GM19395 (cell line): Measurements from ENCODE around the gene OR5H6.
"Not testable (repeated sequence)": the region's sequence is repeated elsewhere in the genome, so short reads cannot be mapped to it uniquely, and the experiment has no call there.

Experiments used
- ATAC-seq: cut with Tn5 transposase; IDR thresholded peaks from one replicate; pipeline ENCODE4 v1.9.1; 2021; ENCODE audit warnings: mild to moderate bottlenecking, moderate library complexity; ENCODE audit not compliant: unreplicated experiment

Gene OR5H6

DNA sequence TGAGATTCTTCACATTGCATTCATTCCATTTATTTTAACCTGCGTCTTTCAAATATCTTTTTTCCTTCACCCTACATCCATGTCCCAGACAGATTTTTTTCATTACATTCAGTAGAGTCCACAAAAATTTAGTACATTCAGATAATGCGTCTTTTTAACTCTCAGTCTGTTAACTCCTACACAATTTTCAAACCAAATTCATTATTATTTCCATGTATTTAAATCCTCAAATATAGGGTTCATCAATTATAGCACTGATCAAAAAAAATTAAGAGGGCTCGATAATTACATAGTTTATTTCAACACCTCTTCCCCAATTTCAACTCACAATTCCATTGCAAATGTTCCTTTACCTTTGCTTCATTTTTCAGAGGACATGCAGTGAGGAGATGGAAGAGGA lies at the start of gene OR5H6:
Gene OR5H6 (plus strand): TSS at position 301 of the 400 bp plus-strand sequence. CDS start 89 bp downstream, at position 390.
- no peak for ATAC-seq

DNA sequence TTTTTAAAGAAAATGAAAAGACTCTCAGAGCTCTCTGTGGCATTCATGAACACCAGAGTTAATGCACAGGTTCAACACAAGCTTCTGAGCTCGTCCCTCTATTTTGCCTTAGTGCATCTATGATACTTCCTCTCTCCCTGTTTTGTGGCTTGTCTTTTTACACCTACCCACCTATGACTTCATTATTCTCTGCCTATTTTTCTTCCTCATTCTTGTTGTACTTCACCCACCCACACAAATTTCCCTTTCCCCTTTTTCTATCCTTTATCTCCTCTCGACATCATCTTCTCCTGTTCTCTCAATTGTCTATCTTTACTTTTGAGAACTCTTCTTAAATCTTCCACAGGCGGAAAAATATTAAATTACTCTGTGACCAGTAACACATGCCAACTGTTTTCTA lies 49.0 kb upstream of the OR5H6 start:
- ATAC-seq = no peak

DNA sequence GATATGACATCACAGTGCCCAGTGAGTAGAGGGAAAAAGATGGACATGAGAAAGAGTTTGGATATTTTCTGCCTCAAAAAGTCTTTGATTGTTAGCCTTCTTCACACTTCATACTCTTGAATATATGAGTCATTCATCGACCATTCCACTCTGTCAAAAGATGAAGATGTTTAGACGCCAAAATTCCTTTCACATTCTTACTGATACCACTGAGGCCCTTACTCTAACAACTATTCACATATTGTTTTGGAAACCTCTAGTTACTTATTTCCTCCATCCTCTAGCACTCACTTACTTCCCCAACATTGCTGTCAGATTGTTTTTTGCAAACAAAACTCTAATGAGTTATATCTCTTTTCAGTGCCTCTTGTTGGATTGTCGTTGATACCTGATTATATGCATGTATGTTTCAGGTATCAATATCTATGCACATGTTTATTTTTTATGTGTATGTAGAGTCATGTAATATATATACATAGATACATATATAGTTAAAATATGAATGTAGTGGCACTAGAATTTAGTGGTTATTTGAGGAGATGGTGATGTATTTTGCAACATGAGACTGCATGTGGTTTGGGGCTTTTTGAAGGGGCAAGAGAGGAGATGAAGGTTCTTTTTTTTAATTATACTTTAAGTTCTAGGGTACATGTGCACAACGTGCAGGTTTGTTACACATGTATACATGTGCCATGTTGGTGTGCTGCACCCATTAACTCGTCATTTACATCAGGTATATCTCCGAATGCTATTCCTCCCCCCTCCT lies 40.0 kb upstream of the OR5H6 start:
- ATAC-seq = no peak

DNA sequence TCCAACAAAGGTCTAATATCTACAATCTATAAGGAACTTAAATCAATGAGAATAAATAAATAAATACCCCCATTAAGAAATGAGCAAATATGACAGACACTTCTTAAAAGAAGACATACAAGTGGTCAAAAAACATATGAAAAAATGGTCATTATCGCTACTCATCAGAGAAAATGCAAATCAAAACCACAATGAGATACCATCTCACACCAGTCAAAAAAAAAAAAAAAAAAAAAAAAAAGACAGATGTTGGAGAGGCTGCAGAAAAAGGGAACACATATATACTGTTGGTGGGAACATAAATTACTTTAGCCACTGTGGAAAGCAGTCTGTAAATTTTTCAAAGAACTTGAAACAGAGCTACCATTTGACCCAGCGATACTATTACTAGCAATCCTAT lies 31.6 kb upstream of the OR5H6 start:
- no peak for ATAC-seq

DNA sequence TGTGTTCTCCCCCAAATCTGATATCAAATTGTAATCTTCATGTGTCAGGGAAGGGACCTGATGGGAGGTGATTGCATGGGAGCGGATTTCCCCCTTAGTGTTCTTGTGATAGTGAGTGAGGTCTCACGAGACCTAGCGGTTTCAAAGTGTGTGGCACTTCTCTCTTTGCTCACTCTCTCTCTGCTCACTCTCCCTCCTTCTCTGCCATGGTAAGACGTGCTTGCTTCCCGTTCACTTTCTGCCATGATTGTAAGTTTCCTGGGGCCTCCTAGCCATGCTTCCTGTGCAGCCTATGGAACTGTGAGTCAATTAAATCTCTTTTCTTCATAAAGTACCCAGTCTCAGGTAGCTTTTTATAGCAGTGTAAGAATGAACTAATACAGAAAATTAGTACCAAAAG lies 30.6 kb upstream of the OR5H6 start:
- no peak for ATAC-seq

DNA sequence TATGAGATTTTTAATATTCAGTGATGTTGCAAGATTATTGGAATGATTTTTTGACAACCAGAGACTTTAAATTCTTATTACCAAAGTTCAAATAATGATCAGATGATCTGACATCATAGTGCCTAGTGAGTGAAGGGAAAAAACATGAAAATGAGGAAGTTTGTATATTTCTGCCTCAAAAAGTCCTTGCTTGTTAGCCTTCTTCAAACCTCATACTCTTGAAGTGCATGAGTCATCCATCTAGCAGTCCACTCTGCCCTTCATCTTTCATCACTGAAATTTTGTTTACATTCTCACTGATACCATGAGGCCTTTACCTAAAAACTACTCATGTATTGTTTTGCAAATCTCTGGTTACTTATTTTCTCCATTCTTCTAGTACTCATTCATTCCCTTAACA lies 23.9 kb upstream of the OR5H6 start:
- no peak for ATAC-seq

DNA sequence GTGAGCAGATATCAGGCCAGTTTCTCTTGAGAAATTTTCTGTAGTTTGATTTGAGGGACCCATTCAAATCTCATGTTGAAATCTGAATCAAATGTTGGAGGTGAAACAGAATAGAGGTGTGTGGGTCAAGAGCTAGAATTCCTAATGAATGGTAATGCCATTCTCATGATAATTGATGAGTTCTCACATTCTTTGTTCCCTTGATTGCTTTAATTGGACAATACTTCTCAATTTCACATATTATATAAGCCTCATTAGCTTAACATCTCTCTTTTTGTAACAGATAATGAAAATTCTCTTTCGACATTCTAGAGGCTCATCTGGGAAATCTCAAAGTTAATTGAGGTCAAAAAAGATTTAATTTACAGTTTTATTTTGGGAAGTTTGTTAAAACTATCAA lies 21.9 kb upstream of the OR5H6 start:
- no peak for ATAC-seq

DNA sequence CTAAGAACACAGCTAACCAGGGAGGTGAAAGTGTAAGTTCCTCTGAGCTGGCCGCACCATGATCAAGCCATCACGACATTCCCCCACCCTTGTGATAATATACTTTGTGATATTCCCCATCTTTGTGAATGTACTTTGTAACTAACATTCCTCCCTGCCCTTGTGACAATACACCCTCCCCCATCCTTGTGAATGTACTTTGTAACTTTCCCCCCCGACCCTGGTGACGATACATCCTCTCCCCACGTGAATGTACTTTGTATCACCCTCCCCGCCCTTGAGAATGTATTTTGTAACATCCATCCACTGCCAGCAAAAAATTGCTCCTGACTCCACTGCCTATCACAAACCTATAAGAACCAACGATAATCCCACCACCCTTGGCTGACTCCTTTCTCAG lies 20.2 kb upstream of the OR5H6 start:
- ATAC-seq = no peak

DNA sequence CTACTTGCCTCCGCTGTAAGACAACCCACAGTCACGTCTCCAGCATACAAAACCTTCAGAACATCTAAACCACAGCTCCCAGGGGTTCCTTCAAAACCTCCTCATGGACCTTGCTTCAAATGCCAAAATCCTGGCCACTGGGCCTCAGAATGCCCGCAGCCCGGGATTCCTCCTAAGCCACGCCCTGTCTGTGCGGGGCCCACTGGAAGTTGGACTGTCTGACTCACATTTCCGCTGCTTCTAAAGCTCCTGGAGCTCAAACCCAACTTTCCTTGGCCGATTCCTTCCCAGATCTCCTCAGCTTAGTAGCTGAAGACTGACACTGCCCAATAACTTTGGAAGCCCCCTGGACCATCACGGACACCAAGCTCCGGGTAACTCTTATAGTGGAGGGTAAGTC lies 17.9 kb upstream of the OR5H6 start:
- ATAC-seq = no peak

GRCh38 chr3:98256026-98256425 lies 8.0 kb upstream of the OR5H6 start:
- ATAC-seq = not testable (repeated sequence)

GRCh38 chr3:98259707-98260106 lies 4.3 kb upstream of the OR5H6 start:
- no peak for ATAC-seq

GRCh38 chr3:98262046-98262445 lies 2.0 kb upstream of the OR5H6 start:
- no peak for ATAC-seq

DNA sequence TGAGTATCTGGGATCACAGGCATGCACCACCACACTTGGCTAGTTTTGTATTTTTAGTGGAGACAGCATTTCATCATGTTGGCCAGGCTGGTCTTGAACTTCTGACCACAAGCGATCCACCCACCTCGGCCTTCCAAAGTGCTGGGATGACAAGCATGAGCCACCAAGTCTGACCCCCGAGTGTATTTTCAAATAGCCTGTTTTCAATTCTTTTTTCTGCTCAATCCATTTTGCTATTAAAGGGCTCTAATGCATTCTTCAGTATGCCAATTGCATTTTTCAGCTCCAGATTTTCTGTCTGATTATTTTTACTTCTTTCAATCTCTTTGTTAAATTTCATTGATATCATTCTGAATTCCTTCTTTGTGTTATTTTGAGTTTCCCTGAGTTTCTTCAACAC lies 5.8 kb downstream of the OR5H6 start:
- no peak for ATAC-seq

GRCh38 chr3:98272126-98272525 lies 8.1 kb downstream of the OR5H6 start:
- no peak for ATAC-seq

- no peak for ATAC-seq
Measured at GRCh38 chr3:98274914-98275313, 10.9 kb downstream of the OR5H6 start.

DNA sequence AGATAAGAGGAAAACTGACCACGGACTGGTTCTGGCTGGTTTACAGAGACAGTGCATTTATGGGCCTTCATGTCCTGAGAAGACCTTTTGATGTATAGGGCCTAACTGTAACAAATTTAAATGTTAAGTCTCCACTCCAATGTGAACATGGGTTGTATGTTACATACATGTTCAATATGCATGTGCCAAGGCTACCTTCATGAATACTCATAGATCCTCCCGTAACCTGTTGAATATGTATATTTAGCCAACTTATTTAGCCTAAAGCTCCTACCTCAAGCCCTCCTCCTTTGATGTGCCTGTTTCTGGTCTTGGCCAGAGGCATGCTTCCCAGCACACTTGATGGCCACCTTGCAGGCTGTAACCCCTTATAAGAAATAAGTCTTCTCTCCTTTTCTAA lies 18.2 kb downstream of the OR5H6 start, which contains the start of gene OR5H2:
Gene OR5H2 (plus strand): TSS at position 301 of the 400 bp plus-strand sequence. CDS start 398 bp downstream, outside the sequence.
- no peak for ATAC-seq

DNA sequence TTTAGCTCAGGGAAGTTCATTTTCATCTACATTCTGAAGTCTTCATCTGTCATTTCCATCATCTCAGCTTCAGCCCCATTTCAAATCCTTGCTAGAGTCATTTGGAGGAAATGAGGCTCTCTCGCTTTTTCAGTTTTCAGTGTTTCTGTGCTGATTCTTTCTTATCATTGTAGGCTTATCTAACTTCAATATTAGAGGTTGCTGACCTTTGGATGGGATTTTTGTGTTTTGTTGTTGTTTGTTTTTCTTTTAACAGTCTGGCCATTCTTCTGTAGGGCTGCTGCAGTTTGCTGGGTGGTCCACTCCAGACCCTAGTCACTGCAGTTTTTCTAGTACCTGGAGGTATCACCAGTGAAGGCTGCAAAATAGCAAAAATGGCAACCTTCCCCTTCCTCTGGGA lies 26.9 kb downstream of the OR5H6 start:
- no peak for ATAC-seq

GRCh38 chr3:98291332-98291957 lies 27.4 kb downstream of the OR5H6 start:
- no peak for ATAC-seq
